HFF-Myc (cell line): ENCODE data around the gene ALKBH1.
"Not testable (repeated sequence)": the region's sequence is repeated elsewhere in the genome, so short reads cannot be mapped to it uniquely, and the experiment has no call there.

Source experiments
- DNase-seq: peaks from one replicate; pipeline ENCODE4 v3.0.0-alpha.2; 2011; ENCODE audit warnings: low read depth; ENCODE audit errors: extremely low read depth
- H3K4me3 ChIP-seq: replicated peaks from 2 replicates; pipeline ENCODE4 v1.5.1; 2011; ENCODE audit warnings: low read depth, mild to moderate bottlenecking, control low read depth, low read length
- TF ChIP-seq, protein P1 (sequence below): IDR thresholded peaks from 2 replicates; pipeline ENCODE4 v1.5.1; 2012; ENCODE audit warnings: mild to moderate bottlenecking, low read depth, low read length, control low read depth; ENCODE audit errors: missing control alignments

Gene ALKBH1, protein sequence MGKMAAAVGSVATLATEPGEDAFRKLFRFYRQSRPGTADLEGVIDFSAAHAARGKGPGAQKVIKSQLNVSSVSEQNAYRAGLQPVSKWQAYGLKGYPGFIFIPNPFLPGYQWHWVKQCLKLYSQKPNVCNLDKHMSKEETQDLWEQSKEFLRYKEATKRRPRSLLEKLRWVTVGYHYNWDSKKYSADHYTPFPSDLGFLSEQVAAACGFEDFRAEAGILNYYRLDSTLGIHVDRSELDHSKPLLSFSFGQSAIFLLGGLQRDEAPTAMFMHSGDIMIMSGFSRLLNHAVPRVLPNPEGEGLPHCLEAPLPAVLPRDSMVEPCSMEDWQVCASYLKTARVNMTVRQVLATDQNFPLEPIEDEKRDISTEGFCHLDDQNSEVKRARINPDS

DNA sequence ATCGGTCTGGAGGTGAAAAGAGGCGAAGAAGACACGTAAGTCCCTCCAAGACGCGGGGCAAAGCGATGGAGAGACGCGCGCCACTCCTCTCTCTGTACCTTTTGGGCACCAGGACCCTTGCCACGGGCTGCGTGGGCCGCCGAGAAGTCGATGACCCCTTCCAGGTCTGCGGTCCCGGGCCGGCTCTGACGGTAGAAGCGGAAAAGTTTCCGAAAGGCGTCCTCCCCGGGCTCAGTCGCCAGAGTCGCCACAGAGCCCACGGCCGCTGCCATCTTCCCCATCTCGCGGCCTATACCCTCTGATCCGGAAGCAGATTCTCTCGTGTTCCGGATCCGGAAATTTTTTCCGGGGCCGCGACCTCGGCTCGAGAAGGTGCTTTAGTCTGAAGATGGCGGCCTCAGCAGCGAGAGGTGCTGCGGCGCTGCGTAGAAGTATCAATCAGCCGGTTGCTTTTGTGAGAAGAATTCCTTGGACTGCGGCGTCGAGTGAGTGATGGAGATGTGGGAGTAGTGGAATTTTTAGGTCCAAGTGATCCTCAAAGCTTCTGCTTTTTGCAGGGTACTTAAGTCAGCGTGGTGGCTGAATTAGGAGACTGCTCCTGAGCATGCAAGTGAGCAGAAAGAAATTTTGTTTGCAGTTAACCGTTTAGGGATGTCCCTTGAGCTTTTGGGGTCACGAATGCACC lies at the start of gene ALKBH1, which contains the start of gene SLIRP:
ALKBH1 (minus strand) TSS at position 300 of the 685 bp plus-strand sequence; CDS start at position 281, 19 bp downstream.
SLIRP (plus strand) TSS at position 380 of the 685 bp plus-strand sequence; CDS start at position 389, 9 bp downstream.
- TF ChIP-seq, protein P1, sequence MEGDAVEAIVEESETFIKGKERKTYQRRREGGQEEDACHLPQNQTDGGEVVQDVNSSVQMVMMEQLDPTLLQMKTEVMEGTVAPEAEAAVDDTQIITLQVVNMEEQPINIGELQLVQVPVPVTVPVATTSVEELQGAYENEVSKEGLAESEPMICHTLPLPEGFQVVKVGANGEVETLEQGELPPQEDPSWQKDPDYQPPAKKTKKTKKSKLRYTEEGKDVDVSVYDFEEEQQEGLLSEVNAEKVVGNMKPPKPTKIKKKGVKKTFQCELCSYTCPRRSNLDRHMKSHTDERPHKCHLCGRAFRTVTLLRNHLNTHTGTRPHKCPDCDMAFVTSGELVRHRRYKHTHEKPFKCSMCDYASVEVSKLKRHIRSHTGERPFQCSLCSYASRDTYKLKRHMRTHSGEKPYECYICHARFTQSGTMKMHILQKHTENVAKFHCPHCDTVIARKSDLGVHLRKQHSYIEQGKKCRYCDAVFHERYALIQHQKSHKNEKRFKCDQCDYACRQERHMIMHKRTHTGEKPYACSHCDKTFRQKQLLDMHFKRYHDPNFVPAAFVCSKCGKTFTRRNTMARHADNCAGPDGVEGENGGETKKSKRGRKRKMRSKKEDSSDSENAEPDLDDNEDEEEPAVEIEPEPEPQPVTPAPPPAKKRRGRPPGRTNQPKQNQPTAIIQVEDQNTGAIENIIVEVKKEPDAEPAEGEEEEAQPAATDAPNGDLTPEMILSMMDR = no peak
- peak; percentile 42 for DNase-seq

DNA sequence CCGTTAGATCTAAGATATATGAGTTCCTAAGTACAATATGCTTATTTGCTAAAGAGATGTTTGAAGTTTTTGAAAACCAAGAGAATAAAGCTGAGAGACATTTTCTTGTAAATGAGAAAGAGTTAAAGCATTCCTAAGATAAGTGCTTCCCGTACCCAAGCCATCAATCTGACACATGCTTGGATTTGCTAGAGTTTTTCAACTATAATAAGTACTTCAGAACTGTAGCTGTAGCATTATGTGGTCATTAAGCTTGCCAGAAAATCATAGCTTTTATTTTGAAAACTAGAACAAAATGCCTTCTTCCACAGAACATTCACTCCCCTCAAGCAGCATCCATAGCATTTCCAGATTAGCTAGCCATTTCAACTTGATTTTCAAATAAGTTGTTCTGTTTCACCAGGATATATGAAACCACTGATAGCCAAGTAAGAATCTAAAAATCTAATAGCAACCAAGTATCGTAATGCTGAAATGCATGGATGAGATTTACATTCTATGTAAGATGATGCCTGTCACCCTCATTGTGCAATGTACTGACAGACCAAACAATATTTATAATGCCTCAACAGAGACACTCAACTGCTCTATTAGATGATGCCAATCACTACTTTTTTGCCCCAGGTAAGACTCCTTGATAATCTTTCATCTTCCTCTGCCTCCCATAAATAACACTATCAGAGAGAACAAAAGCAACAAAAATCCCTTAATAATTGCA lies 45.1 kb upstream of the ALKBH1 start:
- no peak for DNase-seq
- no peak overlapping the region for H3K4me3 ChIP-seq
- TF ChIP-seq, protein P1 = no peak

More for the DNA sequence above, at the start of gene ALKBH1, which contains the start of gene SLIRP:
- peak within 1 kb of the TSS; percentile 98 for H3K4me3 ChIP-seq

DNA sequence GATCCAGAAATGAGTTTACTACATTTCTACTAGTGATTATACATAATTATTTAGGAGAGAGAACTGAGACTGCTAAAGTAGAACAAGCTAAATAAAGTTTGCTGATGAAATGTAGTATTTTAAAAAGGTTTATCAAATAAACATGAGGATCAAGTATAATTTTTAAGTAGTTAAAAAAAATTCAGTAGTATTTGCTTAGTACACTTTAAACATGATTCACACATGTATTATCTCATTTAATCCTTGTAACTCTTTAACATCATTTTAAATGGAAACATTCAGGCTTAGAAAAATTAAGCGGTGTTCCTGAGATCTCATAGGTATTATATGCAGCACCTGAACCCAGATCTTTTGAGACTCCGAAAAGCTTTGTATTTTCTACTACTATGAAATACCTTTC lies 44.4 kb upstream of the ALKBH1 start:
- no peak for DNase-seq
- TF ChIP-seq, protein P1 = no peak

DNA sequence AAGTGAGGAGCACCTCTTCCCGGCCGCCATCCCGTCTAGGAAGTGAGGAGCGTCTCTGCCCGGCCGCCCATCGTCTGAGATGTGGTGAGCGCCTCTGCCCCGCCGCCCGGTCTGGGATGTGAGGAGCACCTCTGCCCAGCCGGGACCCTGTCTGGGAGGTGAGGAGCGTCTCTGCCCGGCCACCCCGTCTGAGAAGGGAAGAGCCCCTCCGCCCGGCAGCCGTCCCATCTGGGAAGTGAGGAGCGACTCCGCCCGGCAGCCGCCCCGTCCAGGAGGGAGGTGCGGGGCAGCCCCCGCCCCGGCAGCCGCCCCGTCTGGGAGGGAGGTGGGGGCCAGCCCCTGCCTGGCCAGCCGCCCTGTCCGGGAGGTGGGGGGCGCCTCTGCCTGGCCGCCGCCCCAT lies 39.6 kb upstream of the ALKBH1 start:
- not testable (repeated sequence) for H3K4me3 ChIP-seq

More for the DNA sequence above, 44.4 kb upstream of the ALKBH1 start:
- H3K4me3 ChIP-seq = no peak overlapping the region

DNA sequence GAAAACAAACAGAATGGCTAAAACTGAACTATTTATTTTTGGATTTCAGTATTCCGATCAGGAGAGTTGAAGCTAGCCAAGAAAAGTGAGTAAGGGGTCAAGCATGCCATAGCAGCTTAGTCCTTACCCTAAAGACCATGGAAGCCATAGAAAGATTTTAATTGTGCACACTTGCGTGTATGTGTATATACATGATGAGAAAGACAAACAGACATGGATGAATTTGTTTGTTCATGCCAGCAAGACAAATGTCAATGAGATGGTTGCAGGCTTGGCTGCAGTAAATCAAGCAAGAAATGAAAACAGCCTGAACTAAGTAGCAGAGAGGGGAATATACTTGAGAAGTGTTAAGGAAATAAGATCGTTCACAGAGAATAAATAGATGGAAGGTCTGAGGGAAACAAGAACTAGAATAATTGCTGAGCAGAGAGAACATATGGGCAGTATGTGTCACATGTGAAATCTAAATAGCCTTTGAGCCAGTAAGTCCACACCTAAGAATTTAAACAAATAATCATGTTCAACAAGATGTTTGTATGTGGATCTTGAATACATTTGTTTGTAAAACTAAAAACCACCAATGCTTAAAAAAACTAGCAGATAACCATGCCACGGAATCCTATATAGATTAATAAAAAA lies 38.4 kb upstream of the ALKBH1 start:
- TF ChIP-seq, protein P1 = no peak
- no peak for DNase-seq
- no peak overlapping the region for H3K4me3 ChIP-seq

More for the DNA sequence above, 39.6 kb upstream of the ALKBH1 start:
- DNase-seq = not testable (repeated sequence)

DNA sequence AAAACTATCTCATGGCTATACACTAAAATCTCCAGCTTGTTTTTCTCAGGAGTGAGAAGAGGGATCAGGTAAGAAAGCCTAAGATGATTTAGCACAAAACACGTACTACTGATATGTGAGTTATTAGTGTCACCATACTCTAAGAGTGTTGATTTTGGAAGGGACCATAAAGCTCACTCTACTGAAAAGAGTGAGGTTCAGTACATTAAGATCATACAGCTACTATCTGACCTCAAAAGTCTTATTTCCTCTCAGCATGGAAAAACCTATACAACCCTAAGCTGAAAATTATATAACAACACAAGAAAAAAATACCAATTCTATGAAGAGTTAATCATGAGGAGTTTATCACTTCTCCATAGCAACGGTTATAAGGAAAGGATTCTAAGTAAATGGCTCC lies 33.6 kb upstream of the ALKBH1 start:
- TF ChIP-seq, protein P1 = no peak
- no peak for DNase-seq
- H3K4me3 ChIP-seq = no peak overlapping the region
